NCI-H2107 treated with DMSO at 0.1 percent for 48 hours (cell line): ENCODE results near the gene ACAN.

Source experiments
- DNase-seq: peaks from one replicate; lab custom pipeline; 2025; ENCODE audit not compliant: unreplicated experiment; lab: John Stamatoyannopoulos, UW

Gene ACAN

DNA sequence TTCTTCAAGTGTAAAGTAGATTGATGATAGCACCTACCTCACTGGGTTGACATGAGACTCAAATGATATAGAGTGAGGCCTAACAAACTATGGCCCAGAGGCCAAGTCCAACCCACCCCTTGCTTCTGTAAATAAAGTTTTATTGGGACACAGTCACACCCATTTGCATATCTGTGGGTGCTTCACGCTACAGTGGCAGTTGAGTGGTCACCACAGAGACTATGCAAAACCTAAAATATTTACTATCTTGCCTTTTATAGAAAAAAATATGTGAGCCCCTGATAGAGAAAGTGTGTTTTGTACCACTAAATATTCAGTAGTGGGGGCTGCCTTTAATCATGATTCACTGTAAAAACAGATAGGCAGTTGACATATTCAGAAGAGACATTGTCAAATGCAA lies 38.0 kb downstream of the ACAN start:
- no peak for DNase-seq

DNA sequence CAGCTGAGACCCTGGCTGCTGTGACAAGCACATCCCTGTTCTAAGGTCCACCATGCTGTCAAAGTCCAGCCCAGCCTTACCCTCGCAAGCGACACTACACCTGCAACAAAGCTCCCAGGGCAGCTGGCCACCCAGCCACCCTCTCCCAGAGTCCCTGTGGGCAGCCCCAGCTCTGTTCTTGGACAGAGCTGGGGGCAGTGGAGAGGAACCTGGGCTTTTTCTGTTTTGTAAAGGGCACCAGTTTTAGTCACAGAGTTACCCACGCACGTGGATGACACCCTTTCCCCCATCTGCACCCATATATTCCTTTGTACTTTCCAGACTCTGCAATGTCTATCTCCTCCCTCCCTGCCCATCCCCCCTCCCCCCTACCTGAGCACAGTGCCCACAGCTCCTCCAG lies 38.9 kb downstream of the ACAN start:
- no peak for DNase-seq

DNA sequence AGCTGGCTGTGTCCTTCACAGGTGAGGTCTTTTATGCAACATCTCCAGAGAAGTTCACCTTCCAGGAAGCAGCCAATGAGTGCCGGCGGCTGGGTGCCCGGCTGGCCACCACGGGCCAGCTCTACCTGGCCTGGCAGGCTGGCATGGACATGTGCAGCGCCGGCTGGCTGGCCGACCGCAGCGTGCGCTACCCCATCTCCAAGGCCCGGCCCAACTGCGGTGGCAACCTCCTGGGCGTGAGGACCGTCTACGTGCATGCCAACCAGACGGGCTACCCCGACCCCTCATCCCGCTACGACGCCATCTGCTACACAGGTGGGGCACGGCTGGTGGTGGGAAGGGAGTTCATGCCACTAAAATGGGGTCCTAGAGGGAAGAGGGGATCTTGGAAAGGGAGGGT lies 40.1 kb downstream of the ACAN start:
- DNase-seq = no peak

DNA sequence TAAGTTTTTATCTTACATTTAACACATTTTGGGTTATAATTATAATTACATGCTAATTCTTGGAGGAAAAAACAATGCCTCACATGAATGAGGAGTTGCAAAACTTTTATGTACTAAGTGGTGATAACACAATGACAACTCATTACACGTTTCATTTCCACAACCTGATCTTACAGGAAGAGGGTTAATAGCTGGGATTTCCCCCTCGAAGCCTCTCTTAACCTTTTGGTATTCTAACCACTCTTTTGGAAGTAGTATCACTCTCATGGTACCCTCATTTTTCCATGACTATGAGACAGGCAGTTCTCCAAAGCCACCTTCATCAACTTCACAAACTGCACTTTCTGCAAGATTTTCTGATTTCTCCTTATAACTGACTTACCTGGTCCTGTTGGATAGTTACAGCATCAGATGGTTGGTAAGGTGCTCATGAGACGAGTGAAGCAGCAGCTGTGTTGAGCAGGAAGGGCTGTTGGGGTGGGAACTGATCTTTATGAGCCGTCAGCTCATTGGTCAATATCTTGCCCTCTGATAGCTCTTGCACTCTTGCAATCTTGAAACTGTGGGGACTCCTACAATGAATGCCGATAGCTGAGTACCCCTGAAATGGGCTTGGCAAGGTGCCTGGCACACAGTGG lies 41.6 kb downstream of the ACAN start:
- DNase-seq = no peak

DNA sequence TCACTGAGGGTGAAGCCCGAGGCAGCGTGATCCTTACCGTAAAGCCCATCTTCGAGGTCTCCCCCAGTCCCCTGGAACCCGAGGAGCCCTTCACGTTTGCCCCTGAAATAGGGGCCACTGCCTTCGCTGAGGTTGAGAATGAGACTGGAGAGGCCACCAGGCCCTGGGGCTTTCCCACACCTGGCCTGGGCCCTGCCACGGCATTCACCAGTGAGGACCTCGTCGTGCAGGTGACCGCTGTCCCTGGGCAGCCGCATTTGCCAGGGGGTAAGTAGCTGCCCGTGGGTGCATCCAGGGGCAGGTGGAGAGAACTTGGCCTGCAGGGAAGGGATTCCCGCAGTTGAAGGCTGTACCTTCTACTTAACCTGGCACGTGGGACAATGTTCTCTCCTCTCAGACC lies 42.4 kb downstream of the ACAN start:
- DNase-seq = no peak

DNA sequence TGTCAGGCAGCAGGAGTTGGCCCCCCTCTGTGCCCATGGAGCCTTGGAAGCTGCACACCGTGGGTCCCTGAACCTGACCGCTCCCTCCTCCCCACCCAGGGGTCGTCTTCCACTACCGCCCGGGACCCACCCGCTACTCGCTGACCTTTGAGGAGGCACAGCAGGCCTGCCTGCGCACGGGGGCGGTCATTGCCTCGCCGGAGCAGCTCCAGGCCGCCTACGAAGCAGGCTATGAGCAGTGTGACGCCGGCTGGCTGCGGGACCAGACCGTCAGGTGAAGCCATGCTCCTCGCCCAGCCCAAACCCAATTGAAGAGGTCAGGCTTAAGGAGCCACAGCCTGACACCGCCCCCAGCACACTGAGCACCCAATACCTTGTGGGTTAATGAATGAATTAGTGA lies 43.9 kb downstream of the ACAN start:
- DNase-seq = no peak

DNA sequence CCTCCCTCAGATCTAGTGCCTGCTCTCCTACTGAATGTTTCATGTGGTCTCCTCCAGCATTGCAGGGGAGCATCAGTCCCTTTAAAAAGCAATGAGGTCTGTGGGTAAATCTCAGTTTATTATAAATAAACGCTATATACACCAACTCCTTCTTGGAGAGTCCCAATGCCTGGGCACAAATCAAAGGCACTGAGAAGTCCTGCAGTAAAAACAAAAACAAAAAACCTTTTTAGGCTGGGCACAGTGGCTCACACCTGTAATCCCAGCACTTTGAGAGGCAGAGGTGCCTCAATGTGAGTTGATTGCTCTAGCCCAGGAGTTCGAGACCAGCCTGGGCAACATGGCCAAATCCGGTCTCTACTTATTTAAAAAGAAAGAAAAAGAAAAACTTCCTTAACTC lies 45.0 kb downstream of the ACAN start:
- no peak for DNase-seq

DNA sequence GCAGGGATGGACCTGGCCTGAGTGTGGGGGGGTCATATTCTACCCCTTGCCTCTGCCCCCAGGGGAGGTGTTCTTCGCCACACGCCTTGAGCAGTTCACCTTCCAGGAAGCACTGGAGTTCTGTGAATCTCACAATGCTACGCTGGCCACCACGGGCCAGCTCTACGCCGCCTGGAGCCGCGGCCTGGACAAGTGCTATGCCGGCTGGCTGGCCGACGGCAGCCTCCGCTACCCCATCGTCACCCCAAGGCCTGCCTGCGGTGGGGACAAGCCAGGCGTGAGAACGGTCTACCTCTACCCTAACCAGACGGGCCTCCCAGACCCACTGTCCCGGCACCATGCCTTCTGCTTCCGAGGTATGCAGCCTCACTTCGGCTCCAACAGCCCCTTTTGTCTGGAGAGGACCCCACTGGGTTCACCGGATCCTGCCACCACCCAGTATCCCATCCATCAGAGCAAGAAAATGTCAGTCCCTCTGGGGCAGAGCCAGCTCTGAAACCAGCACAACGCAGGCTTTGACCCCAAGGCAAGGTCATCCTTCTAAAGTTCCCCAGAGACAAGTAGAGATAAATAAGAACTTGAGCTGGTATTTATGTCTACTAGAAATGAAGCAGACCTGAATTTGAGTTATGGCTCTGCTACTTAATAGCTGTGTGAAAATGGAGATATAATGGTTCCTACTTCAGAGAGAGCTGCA lies 46.3 kb downstream of the ACAN start:
- no peak for DNase-seq

DNA sequence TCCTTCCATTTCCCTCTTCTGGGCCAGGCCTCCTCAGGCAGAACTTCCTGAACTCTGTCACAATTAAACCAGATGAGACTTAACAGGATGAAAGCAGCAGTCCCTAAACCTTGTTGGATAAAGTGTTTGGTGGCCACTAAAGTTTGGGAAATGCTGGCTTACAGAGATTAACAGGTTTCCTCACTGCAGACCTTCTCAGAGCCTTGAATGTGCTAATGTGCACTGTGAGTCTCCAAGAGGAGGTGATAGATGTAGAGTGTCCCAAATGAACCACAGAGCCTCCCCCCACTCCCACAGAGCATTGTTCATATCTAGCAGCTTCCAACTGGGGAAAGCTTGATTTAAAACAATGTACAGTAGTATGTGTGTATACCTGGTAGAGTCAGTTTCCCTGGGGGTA lies 49.2 kb downstream of the ACAN start:
- DNase-seq = no peak

DNA sequence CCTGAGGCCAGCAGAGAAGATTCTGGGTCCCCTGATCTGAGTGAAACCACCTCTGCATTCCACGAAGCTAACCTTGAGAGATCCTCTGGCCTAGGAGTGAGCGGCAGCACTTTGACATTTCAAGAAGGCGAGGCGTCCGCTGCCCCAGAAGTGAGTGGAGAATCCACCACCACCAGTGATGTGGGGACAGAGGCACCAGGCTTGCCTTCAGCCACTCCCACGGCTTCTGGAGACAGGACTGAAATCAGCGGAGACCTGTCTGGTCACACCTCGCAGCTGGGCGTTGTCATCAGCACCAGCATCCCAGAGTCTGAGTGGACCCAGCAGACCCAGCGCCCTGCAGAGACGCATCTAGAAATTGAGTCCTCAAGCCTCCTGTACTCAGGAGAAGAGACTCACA lies 55.7 kb downstream of the ACAN start:
- no peak for DNase-seq

DNA sequence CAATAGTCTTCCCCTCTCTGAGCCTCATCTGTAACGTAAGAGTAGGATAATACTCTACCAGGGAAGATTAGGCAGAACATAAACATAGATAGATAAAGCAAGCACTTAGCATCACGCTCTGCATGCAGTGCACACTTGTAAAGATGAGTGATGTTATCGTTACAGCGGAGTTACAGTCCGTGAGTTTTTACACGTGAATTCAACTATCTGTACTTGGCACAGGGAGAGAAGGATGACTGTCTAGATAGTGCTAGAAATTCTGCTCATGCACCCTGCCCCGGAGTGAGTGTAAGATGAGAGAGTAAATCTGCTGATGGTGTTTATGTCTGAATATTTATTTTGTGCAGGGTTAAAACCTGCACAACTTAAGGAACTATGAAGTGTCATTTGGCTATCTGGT lies 56.3 kb downstream of the ACAN start:
- no peak for DNase-seq

DNA sequence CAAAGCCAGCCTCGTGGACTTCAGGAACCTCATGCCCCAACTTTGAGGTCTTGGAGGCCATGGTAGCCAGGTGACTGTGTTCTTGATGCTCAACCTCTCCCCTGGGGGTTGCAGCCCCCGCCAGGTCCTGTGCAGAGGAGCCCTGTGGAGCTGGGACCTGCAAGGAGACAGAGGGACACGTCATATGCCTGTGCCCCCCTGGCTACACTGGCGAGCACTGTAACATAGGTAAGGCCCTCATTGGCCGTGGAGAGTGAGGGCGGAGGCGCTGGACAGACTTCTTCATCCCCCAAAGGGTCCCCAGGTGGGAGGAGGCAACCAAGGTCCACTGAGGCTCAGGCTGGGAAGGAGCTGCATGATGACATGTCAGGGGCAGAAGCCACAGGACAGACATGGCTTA lies 57.0 kb downstream of the ACAN start:
- no peak for DNase-seq

DNA sequence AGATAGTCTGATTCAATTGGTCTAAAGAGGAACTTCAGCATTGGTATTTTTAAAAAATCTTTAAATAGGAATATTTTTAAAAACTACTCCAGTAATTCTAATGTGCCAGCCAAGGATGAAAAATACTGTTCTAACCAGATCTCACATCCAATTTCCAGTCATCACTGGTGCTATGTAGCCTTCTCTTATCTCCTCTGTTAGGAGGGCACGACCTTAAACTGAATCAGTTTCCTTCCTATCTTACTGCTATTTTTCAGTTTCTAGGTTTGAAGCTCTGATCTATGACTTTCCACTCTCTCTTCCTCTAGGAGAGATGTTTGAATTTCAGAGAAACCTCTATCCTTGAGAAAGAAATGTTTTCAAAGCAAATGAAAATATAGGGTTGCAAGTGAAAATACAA lies 60.2 kb downstream of the ACAN start:
- DNase-seq = no peak

DNA sequence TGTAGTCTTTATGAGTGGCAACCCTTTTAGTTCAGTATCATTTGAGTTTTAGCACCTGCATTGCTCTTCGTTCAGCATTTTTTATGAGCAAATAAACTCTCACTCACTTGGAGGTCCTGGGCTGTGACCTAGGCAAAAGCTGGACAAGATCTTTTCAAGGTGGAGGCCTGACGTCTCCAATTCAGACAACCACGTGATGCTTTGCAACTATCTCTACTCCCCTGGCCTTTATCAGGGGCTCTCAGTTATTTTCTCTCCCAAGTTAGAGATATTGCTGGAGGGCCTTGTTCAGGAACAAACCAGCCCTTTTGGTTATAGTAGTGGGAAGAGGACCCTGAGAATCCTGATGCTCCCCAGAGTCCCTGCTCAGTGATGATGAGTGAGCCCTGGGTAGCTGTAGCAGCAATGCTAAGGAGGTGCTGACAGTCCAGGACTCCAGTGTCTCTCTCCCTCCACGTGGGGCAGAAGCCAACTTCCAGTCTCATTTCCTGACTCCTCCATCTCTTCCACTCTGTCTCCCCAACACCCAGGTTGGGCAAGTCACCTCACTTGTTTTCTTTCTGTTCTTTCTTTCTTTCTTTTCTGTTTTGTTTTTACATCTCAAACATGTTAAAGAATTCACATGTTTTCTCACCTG lies 61.7 kb downstream of the ACAN start:
- no peak for DNase-seq

DNA sequence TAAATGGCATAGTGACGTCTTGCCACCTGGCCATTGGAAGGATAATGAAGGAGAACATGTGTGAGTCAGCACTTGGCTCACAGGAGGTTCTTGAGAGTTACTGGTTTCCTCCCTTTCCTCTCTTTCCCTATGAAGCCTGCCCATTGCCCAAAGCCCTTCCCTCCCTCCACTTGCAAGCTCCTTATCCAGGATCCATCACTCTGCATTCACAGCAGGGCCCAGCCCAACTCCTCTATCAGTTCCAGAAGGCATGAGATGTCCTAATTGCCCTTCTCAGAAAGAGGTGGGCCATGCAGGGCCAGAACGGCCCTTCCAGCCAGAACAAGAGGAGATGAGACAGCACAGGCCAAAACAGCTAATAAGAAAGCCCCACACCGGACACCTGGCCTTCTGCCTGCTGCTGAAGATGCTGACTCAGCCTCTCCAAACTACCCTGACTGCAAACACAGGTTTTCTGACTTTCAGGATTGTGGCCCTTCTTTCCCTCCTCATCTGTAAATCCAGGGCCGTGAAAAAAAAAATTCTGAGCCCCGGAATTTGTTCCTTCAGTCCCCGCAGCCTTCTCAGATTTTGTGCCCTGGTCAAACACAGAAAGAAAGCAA lies 62.4 kb downstream of the ACAN start:
- DNase-seq = no peak

DNA sequence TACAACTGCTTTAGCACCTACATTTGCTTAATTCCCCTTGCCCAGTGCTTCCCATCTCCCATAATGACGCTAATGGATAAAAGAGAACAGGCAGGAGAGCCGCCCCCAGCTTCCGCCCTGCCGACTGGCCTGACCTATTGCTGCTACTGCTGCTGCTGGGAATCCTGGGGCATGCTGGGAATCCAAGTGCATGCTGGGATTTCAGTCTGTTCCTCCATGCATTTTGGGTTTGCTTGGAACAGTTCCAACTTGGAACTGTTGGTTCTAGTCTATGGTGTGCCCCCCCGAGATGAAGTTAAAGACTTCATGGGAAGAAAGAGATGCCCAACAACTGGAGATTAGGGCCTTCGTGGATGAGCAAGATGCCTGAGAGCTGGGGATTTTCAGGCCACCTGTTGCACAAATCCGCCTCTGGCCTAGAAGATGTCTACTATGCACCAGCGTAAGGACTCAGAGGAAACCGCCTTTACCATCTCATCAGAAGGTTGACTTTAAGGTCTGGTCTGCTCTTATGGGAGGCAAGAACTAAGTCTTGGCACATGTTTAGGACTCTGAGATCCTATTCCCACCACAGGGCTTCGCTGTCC lies 63.2 kb downstream of the ACAN start:
- no peak for DNase-seq

DNA sequence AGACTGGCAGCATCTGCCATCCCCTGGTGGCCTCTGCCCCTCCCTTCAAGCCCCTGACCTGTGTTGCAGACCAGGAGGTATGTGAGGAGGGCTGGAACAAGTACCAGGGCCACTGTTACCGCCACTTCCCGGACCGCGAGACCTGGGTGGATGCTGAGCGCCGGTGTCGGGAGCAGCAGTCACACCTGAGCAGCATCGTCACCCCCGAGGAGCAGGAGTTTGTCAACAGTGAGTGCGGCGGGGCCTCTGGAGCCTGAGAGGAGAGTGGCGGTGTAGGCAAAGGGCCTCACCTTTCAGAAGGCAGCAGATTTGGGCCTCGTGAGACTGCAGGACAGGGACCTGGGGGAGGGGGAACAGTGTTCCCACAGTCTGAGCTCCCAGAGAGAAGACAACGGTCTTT lies 68.1 kb downstream of the ACAN start:
- DNase-seq = no peak

DNA sequence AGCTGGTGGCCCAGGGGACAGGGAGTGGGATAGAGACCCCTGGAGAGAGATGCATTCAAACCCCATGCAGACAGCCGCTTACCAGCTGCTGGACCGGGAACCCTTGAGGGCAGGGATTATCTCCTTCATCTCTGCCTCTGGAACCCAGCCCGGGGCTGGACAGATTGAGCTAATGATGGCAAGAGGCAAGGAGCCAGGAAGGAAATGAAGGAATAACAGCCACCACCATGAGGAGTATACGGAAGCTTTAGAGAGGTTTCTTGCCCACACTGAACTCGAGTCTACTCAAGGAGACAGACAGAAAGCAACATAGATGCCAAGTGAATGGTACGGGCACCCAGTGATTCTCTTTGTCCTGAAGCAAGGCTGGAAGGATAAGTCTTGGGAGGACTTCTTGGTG lies 68.9 kb downstream of the ACAN start:
- DNase-seq = no peak

DNA sequence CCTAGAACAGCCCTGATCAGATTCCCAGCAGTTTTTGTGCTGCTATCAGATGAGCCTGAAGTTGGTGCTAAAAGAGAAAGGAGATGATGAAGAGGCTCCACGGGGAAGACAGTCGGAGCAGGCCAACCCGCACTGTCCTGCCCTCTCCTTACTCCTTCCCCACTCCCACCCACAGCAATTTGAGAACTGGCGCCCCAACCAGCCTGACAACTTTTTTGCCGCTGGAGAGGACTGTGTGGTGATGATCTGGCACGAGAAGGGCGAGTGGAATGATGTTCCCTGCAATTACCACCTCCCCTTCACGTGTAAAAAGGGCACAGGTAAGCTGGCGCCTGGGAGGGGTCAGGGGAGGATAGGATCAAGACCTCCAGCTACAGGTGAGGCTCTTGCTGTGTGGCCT lies 69.5 kb downstream of the ACAN start:
- no peak for DNase-seq

DNA sequence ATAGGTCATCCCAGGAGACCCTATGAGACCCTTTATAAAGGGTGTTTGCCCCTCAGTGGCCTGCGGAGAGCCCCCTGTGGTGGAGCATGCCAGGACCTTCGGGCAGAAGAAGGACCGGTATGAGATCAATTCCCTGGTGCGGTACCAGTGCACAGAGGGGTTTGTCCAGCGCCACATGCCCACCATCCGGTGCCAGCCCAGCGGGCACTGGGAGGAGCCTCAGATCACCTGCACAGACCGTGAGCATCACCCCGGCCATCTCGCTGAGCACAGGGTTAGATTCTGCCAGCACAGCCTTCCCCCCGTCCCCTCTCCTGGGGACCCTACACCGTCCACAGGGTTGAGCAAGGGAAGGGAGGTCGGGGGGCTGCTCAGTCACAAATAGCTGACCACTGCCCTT lies 70.5 kb downstream of the ACAN start:
- no peak for DNase-seq

DNA sequence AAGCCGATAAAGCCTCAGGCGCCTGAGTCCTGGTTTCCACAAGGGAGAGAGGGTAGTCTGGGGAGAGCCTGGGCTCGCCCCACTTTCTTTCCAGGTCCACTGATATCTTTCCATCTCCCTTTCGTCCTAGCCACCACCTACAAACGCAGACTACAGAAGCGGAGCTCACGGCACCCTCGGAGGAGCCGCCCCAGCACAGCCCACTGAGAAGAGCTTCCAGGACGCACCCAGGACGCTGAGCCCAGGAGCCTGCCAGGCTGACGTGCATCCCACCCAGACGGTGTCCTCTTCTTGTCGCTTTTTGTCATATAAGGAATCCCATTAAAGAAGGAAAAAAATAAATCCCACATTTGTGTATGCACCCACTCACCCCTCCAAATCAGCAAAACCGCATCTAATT lies 71.0 kb downstream of the ACAN start:
- DNase-seq = no peak

DNA sequence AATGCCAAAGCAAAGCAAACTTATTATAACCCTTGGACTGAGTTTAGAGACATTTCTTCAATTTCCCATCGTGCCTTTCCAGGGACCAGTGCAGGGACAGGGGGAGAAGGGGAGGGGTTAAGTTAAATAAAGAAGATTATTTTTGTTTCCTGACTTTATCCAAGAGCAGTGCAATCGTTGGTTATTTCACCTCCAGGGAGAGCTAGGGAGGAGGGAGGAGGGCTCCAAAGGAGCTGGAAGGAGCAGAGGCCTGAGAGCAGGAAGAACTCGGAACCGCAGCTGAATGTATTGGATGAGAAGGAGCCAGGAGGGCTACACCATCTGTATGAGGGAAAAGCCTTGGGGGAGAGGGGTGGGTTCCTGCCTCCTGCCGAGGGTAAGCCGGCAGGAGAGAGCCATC lies 71.4 kb downstream of the ACAN start:
- DNase-seq = no peak
